ENCODE results near the gene CFDP1.

CFDP1 gene

GRCh38 chr16:75264457-75264998, 168.8 kb downstream of the CFDP1 start:
- Histone ChIP-seq H4K20me1 (ENCODE audit: control insufficient read depth, insufficient read depth, low read depth, low read length) (no peaks in the 10 kb centered on the region), H3K27ac (ENCODE audit: low read depth, low read length) (no peak overlapping the region), H3K4me2 (ENCODE audit: low read length) (no peak overlapping the region), H3K36me3 (ENCODE audit: control insufficient read depth, low read length) (no peaks in the 10 kb centered on the region), H3K9me3 (ENCODE audit: control insufficient read depth, insufficient read depth, low read length) (no peaks in the 10 kb centered on the region), H3K4me3 (ENCODE audit: low read length) (no peak overlapping the region), H3K4me1 (ENCODE audit: control insufficient read depth, low read length) (no peaks in the 10 kb centered on the region), H3K9me2 (replicated peaks; ENCODE audit: control insufficient read depth, low read length) (no peaks in the 10 kb centered on the region), H3K27me3 (ENCODE audit: control insufficient read depth, low read length) (peaks cover 21% of the 10 kb centered on the region), H3K79me2 (ENCODE audit: control insufficient read depth, low read length) (no peaks in the 10 kb centered on the region), H3F3A (ENCODE audit: control insufficient read depth, insufficient read depth) (no peaks in the 10 kb centered on the region)
- TF ChIP-seq EZH2phosphoT487 (IDR thresholded peaks at IDR 0.05; ENCODE audit: borderline replicate concordance, low read length) (no peak), CTCF (IDR thresholded peaks at IDR 0.05; ENCODE audit: low read depth, low read length, poor library complexity, severe bottlenecking) (no peak)

GRCh38 chr16:75263963-75264445, 169.3 kb downstream of the CFDP1 start:
- Histone ChIP-seq H4K20me1 (ENCODE audit: control insufficient read depth, insufficient read depth, low read depth, low read length) (no peaks in the 10 kb centered on the region), H3K4me1 (ENCODE audit: control insufficient read depth, low read length) (no peaks in the 10 kb centered on the region), H3F3A (ENCODE audit: control insufficient read depth, insufficient read depth) (no peaks in the 10 kb centered on the region), H3K9me2 (replicated peaks; ENCODE audit: control insufficient read depth, low read length) (no peaks in the 10 kb centered on the region), H3K36me3 (ENCODE audit: control insufficient read depth, low read length) (no peaks in the 10 kb centered on the region), H3K4me3 (ENCODE audit: low read length) (no peak overlapping the region), H3K27me3 (ENCODE audit: control insufficient read depth, low read length) (peaks cover 21% of the 10 kb centered on the region), H3K9me3 (ENCODE audit: control insufficient read depth, insufficient read depth, low read length) (no peaks in the 10 kb centered on the region), H3K27ac (ENCODE audit: low read depth, low read length) (no peak overlapping the region), H3K79me2 (ENCODE audit: control insufficient read depth, low read length) (no peaks in the 10 kb centered on the region), H3K4me2 (ENCODE audit: low read length) (no peak overlapping the region)
- TF ChIP-seq EZH2phosphoT487 (IDR thresholded peaks at IDR 0.05; ENCODE audit: borderline replicate concordance, low read length) (no peak), CTCF (IDR thresholded peaks at IDR 0.05; ENCODE audit: low read depth, low read length, poor library complexity, severe bottlenecking) (no peak)

GRCh38 chr16:75263291-75263962, 169.9 kb downstream of the CFDP1 start:
- Histone ChIP-seq H3K4me1 (ENCODE audit: control insufficient read depth, low read length) (no peaks in the 10 kb centered on the region), H3K9me3 (ENCODE audit: control insufficient read depth, insufficient read depth, low read length) (no peaks in the 10 kb centered on the region), H3K27ac (ENCODE audit: low read depth, low read length) (no peak overlapping the region), H3F3A (ENCODE audit: control insufficient read depth, insufficient read depth) (no peaks in the 10 kb centered on the region), H3K79me2 (ENCODE audit: control insufficient read depth, low read length) (no peaks in the 10 kb centered on the region), H3K9me2 (replicated peaks; ENCODE audit: control insufficient read depth, low read length) (no peaks in the 10 kb centered on the region), H3K36me3 (ENCODE audit: control insufficient read depth, low read length) (no peaks in the 10 kb centered on the region), H4K20me1 (ENCODE audit: control insufficient read depth, insufficient read depth, low read depth, low read length) (no peaks in the 10 kb centered on the region), H3K27me3 (ENCODE audit: control insufficient read depth, low read length) (peaks cover 21% of the 10 kb centered on the region), H3K4me2 (ENCODE audit: low read length) (no peak overlapping the region), H3K4me3 (ENCODE audit: low read length) (no peak overlapping the region)
- TF ChIP-seq CTCF (IDR thresholded peaks at IDR 0.05; ENCODE audit: low read depth, low read length, poor library complexity, severe bottlenecking) (no peak), EZH2phosphoT487 (IDR thresholded peaks at IDR 0.05; ENCODE audit: borderline replicate concordance, low read length) (no peak)

Measured in DOHH2 (cell line).